Osteoblast (primary cell): ENCODE data around the gene SEZ6L. TPM values are rescaled to one million over a fixed set of nuclear protein-coding genes. Genes with fewer than 3 reads are reported as not detected.

Experiments used
- DNase-seq: peaks from one replicate; pipeline ENCODE4 v3.0.0; 2011; ENCODE audit warnings: low spot score, mixed read lengths; ENCODE audit not compliant: insufficient read length; ENCODE audit errors: missing footprints
- H2AFZ ChIP-seq: 2 replicates; pipeline ENCODE4 v1.6.0; 2011; ENCODE audit warnings: mild to moderate bottlenecking, low read length
- H3K27ac ChIP-seq: 2 replicates; pipeline ENCODE4 v1.5.1; 2011; ENCODE audit warnings: mild to moderate bottlenecking, low read depth, low read length, moderate library complexity
- H3K27me3 ChIP-seq: 2 replicates; pipeline ENCODE4 v1.6.0; 2012; ENCODE audit warnings: mild to moderate bottlenecking, control low read depth, inconsistent platforms, low read length, moderate library complexity; ENCODE audit not compliant: insufficient read depth
- H3K36me3 ChIP-seq: 2 replicates; pipeline ENCODE4 v1.5.1; 2011; ENCODE audit warnings: mild to moderate bottlenecking, low read length, control low read depth, moderate library complexity; ENCODE audit not compliant: insufficient read depth
- H3K4me1 ChIP-seq: 2 replicates; pipeline ENCODE4 v1.5.1; 2011; ENCODE audit warnings: mild to moderate bottlenecking, low read length, control low read depth, moderate library complexity; ENCODE audit not compliant: insufficient read depth
- H3K4me2 ChIP-seq: 2 replicates; pipeline ENCODE4 v1.6.0; 2011; ENCODE audit warnings: mild to moderate bottlenecking, low read length; ENCODE audit not compliant: insufficient read depth
- H3K4me3 ChIP-seq: fragments of 200-600 bp; sonication (generic); 3 replicates; pipeline ENCODE4 v1.5.1; 2012; ENCODE audit warnings: mild to moderate bottlenecking, low read length, inconsistent platforms; ENCODE audit not compliant: insufficient read depth
- H3K79me2 ChIP-seq: 2 replicates; pipeline ENCODE4 v1.6.0; 2012; ENCODE audit warnings: mild to moderate bottlenecking, low read length, control low read depth, inconsistent platforms; ENCODE audit not compliant: insufficient read depth
- H3K9me3 ChIP-seq: 2 replicates; pipeline ENCODE4 v1.5.1; 2011; ENCODE audit warnings: low read depth, low read length, control low read depth
- H4K20me1 ChIP-seq: 2 replicates; pipeline ENCODE4 v1.6.0; 2012; ENCODE audit warnings: mild to moderate bottlenecking, low read length, control low read depth; ENCODE audit not compliant: insufficient read depth
- CTCF ChIP-seq: IDR thresholded peaks from 2 replicates; pipeline ENCODE4 v1.5.1; 2011; ENCODE audit warnings: mild to moderate bottlenecking, low read depth, low read length, moderate library complexity; ENCODE audit errors: extremely low read depth
- total RNA-seq: library from RNA; depleted of rRNA; stranded (reverse); fragments of >200 nt; gene quantifications from 2 replicates; pipeline ENCODE4 v1.2.3, GENCODE V29; 2012

The SEZ6L gene
- total RNA-seq, 1 donor: not detected

GRCh38 chr22:26314171-26314570, 144.9 kb downstream of the SEZ6L start:
- Histone ChIP-seq H3K4me2 (no peak overlapping the region), H3K9me3 (no peaks in the 10 kb centered on the region), H3K27ac (no peak overlapping the region), H3K4me1 (peaks cover 6% of the 10 kb centered on the region), H2AFZ (no peak overlapping the region), H4K20me1 (no peaks in the 10 kb centered on the region), H3K27me3 (peaks cover 11% of the 10 kb centered on the region), H3K36me3 (no peaks in the 10 kb centered on the region), H3K79me2 (no peaks in the 10 kb centered on the region), H3K4me3 (no peak overlapping the region)
- DNase-seq: no peak
- TF ChIP-seq CTCF: no peak

GRCh38 chr22:26314656-26315055, 145.4 kb downstream of the SEZ6L start:
- H2AFZ ChIP-seq: no peak overlapping the region
- peaks cover 11% of the 10 kb centered on the region for H3K27me3 ChIP-seq
- H4K20me1 ChIP-seq: no peaks in the 10 kb centered on the region
- no peak overlapping the region for H3K27ac ChIP-seq
- H3K79me2 ChIP-seq: no peaks in the 10 kb centered on the region
- no peak for DNase-seq
- no peak for TF ChIP-seq CTCF
- H3K9me3 ChIP-seq: no peaks in the 10 kb centered on the region
- H3K4me1 ChIP-seq: peaks cover 7% of the 10 kb centered on the region
- no peaks in the 10 kb centered on the region for H3K36me3 ChIP-seq
- H3K4me2 ChIP-seq: no peak overlapping the region
- no peak overlapping the region for H3K4me3 ChIP-seq

- TF ChIP-seq CTCF: no peak
- Histone ChIP-seq H2AFZ (no peak overlapping the region), H3K4me2 (no peak overlapping the region), H3K79me2 (no peaks in the 10 kb centered on the region), H3K27me3 (peaks cover 11% of the 10 kb centered on the region), H3K4me3 (no peak overlapping the region), H3K9me3 (no peaks in the 10 kb centered on the region), H4K20me1 (no peaks in the 10 kb centered on the region), H3K27ac (no peak overlapping the region), H3K36me3 (no peaks in the 10 kb centered on the region), H3K4me1 (peaks cover 15% of the 10 kb centered on the region)
- DNase-seq: no peak
These were observed 147.5 kb downstream of the SEZ6L start for GRCh38 chr22:26316732-26317285.

GRCh38 chr22:26318975-26319374, 149.7 kb downstream of the SEZ6L start:
- Histone ChIP-seq H3K9me3 (no peaks in the 10 kb centered on the region), H3K27ac (no peak overlapping the region), H3K4me1 (peaks cover 29% of the 10 kb centered on the region), H4K20me1 (no peaks in the 10 kb centered on the region), H3K4me3 (no peak overlapping the region), H3K79me2 (no peaks in the 10 kb centered on the region), H3K27me3 (peaks cover 11% of the 10 kb centered on the region), H2AFZ (no peak overlapping the region), H3K4me2 (no peak overlapping the region), H3K36me3 (no peaks in the 10 kb centered on the region)
- peak; percentile 40 for TF ChIP-seq CTCF
- no peak for DNase-seq
